Gastroesophageal sphincter (tissue), 3 donors: ENCODE results near the gene B3GAT1.

ENCODE experiments used
- EP300 ChIP-seq: sonication (generic); formaldehyde crosslinking; IDR thresholded peaks from one replicate; pipeline ENCODE4 v1.6.1; 2017; ENCODE audit warnings: antibody characterized with exemption, mild to moderate bottlenecking
- TF ChIP-seq, protein P1 (sequence below), 4 experiments: fragments of 200-600 bp in 2 of 4; fragments of 450-650 bp in 2 of 4; sonication (generic) in 1 of 4; IDR thresholded peaks; one replicate each; pipeline ENCODE4 v1.5.1; 2017 to 2019; ENCODE audit warnings: antibody characterized with exemption in 4 of 4, mild to moderate bottlenecking in 2 of 4, moderate library complexity in 2 of 4

DNA sequence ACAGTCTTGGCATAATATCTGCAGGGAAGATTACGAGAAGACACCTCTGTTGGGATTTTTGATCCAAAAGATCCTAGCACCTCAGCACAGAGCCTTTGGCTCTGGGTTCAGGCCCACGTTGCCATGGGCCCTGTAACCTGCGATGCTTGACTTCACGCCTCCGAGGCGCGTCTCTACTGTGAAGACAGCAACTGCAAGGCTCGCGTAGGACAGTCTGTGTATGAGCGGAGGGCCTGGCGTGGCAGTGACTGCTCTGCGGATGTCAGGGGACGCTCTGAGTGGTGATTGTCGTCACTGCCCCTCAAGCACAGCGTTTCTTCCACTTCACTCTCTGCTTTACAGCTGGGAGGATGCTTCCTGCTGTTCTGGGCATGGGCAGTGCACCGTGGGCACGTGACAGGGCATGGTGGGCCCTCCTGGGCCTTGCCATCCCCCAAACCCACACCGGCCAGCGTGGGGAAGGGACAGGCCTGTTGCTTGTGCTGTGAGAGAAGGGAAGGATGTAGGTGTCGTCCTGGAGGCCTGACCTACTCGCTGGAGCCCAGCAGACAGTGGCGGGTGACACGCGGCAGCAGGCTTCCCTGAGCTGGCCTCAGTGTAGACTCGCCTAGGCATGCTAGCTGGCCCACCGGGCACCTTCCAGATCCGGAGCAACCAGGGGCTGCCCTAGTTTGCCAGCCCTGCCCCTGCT lies 53.7 kb downstream of the B3GAT1 start:
- TF ChIP-seq, protein P1, sequence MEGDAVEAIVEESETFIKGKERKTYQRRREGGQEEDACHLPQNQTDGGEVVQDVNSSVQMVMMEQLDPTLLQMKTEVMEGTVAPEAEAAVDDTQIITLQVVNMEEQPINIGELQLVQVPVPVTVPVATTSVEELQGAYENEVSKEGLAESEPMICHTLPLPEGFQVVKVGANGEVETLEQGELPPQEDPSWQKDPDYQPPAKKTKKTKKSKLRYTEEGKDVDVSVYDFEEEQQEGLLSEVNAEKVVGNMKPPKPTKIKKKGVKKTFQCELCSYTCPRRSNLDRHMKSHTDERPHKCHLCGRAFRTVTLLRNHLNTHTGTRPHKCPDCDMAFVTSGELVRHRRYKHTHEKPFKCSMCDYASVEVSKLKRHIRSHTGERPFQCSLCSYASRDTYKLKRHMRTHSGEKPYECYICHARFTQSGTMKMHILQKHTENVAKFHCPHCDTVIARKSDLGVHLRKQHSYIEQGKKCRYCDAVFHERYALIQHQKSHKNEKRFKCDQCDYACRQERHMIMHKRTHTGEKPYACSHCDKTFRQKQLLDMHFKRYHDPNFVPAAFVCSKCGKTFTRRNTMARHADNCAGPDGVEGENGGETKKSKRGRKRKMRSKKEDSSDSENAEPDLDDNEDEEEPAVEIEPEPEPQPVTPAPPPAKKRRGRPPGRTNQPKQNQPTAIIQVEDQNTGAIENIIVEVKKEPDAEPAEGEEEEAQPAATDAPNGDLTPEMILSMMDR (IDR thresholded peaks at IDR 0.05), result no peak
- TF ChIP-seq EP300, result no peak
